ENCODE data around the gene PSPH.
"Not testable (repeated sequence)": the region's sequence is repeated elsewhere in the genome, so short reads cannot be mapped to it uniquely, and the experiment has no call there.

Gene PSPH

GRCh38 chr7:56066376-56066775, 15.1 kb upstream of the PSPH start:
- not testable (repeated sequence) for H2AFZ ChIP-seq (ENCODE audit: insufficient read depth, low read length, poor library complexity); H2BK12ac ChIP-seq (ENCODE audit: low read length); H3K4ac ChIP-seq (ENCODE audit: low read depth, low read length); H4K91ac ChIP-seq (ENCODE audit: low read depth, low read length); H3K18ac ChIP-seq (ENCODE audit: low read length); H3K27ac ChIP-seq (ENCODE audit: low read depth, low read length); H3K27me3 ChIP-seq (ENCODE audit: insufficient read depth, low read length); H3K79me2 ChIP-seq (ENCODE audit: control insufficient read depth, insufficient read depth, low read length, poor library complexity); H3K9me3 ChIP-seq (ENCODE audit: insufficient read depth, low read depth, low read length); H3K23ac ChIP-seq (ENCODE audit: low read length); H2AK5ac ChIP-seq (ENCODE audit: low read length); H3K4me1 ChIP-seq (ENCODE audit: control insufficient read depth in 1 of 2, insufficient read depth in 2 of 2, low read length in 2 of 2); H4K8ac ChIP-seq (ENCODE audit: low read depth, low read length); H2BK5ac ChIP-seq (ENCODE audit: low read depth, low read length, poor library complexity); H3K4me2 ChIP-seq (ENCODE audit: low read length); H2BK120ac ChIP-seq (ENCODE audit: insufficient read depth, low read length, poor library complexity); H3K4me3 ChIP-seq (ENCODE audit: low read depth, low read length); H3K9ac ChIP-seq (ENCODE audit: low read length); DNase-seq; H4K12ac ChIP-seq (ENCODE audit: low read depth, low read length); H3K14ac ChIP-seq (ENCODE audit: low read length); H3K79me1 ChIP-seq (ENCODE audit: low read length)
- no CpG with 5 or more reads among the region's 13 CpGs for WGBS (ENCODE audit: extremely low coverage, insufficient coverage, insufficient read length)
- peaks cover 6 to 20% of the 10 kb centered on the region in 2 experiments for H3K36me3 ChIP-seq (ENCODE audit: control insufficient read depth in 1 of 2, insufficient read depth in 2 of 2, low read length in 2 of 2)

- H3K4me1 ChIP-seq (ENCODE audit: control insufficient read depth in 1 of 2, insufficient read depth in 2 of 2, low read length in 2 of 2) = peaks cover 0 to 2% of the 10 kb centered on the region in 2 experiments
- peak within 1 kb of the TSS; percentile 74 for H3K14ac ChIP-seq (ENCODE audit: low read length)
- H3K36me3 ChIP-seq (ENCODE audit: control insufficient read depth in 1 of 2, insufficient read depth in 2 of 2, low read length in 2 of 2) = peaks cover 8 to 22% of the 10 kb centered on the region in 2 experiments
- no peak within 1 kb of the TSS for H2BK120ac ChIP-seq (ENCODE audit: insufficient read depth, low read length, poor library complexity)
- H4K91ac ChIP-seq (ENCODE audit: low read depth, low read length) = peak within 1 kb of the TSS; percentile 31
- H3K18ac ChIP-seq (ENCODE audit: low read length) = peak within 1 kb of the TSS; percentile 21
- H2AK5ac ChIP-seq (ENCODE audit: low read length) = no peak within 1 kb of the TSS
- peak; percentile 95 to 97 for DNase-seq
- peak within 1 kb of the TSS; percentile 80 for H3K27ac ChIP-seq (ENCODE audit: low read depth, low read length)
- no peaks in the 10 kb centered on the region for H3K27me3 ChIP-seq (ENCODE audit: insufficient read depth, low read length)
- H3K23ac ChIP-seq (ENCODE audit: low read length) = no peak within 1 kb of the TSS
- H3K4me2 ChIP-seq (ENCODE audit: low read length) = peak within 1 kb of the TSS; percentile 90
- H2BK12ac ChIP-seq (ENCODE audit: low read length) = no peak within 1 kb of the TSS
- H3K9me3 ChIP-seq (ENCODE audit: insufficient read depth, low read depth, low read length) = no peaks in the 10 kb centered on the region
- no peak within 1 kb of the TSS for H3K4ac ChIP-seq (ENCODE audit: low read depth, low read length)
- no peak within 1 kb of the TSS for H2BK5ac ChIP-seq (ENCODE audit: low read depth, low read length, poor library complexity)
- H2AFZ ChIP-seq (ENCODE audit: insufficient read depth, low read length, poor library complexity) = peak within 1 kb of the TSS; percentile 9
- H3K79me1 ChIP-seq (ENCODE audit: low read length) = peaks cover 4% of the 10 kb centered on the region
- no peaks in the 10 kb centered on the region for H3K79me2 ChIP-seq (ENCODE audit: control insufficient read depth, insufficient read depth, low read length, poor library complexity)
- no CpG with 5 or more reads among the region's 49 CpGs for WGBS (ENCODE audit: extremely low coverage, insufficient coverage, insufficient read length)
- peak within 1 kb of the TSS; percentile 83 for H3K4me3 ChIP-seq (ENCODE audit: low read depth, low read length)
- H4K8ac ChIP-seq (ENCODE audit: low read depth, low read length) = peak within 1 kb of the TSS; percentile 64
- peak within 1 kb of the TSS; percentile 57 for H4K12ac ChIP-seq (ENCODE audit: low read depth, low read length)
- peak within 1 kb of the TSS; percentile 76 for H3K9ac ChIP-seq (ENCODE audit: low read length)
These were observed 12.8 kb upstream of the PSPH start, which contains the start of gene SUMF2 for GRCh38 chr7:56063882-56064625. SUMF2 (plus strand) TSS chr7:56064286; CDS start chr7:56064312, 26 bp downstream.

- H3K23ac ChIP-seq (ENCODE audit: low read length) = no peak overlapping the region
- H3K9ac ChIP-seq (ENCODE audit: low read length) = peak overlapping the region; percentile 68
- peaks cover 0 to 2% of the 10 kb centered on the region in 2 experiments for H3K4me1 ChIP-seq (ENCODE audit: control insufficient read depth in 1 of 2, insufficient read depth in 2 of 2, low read length in 2 of 2)
- H3K79me2 ChIP-seq (ENCODE audit: control insufficient read depth, insufficient read depth, low read length, poor library complexity) = no peaks in the 10 kb centered on the region
- no peak for DNase-seq
- no peaks in the 10 kb centered on the region for H3K9me3 ChIP-seq (ENCODE audit: insufficient read depth, low read depth, low read length)
- H2AK5ac ChIP-seq (ENCODE audit: low read length) = no peak overlapping the region
- no peak overlapping the region for H3K27ac ChIP-seq (ENCODE audit: low read depth, low read length)
- H2AFZ ChIP-seq (ENCODE audit: insufficient read depth, low read length, poor library complexity) = no peak overlapping the region
- H2BK12ac ChIP-seq (ENCODE audit: low read length) = no peak overlapping the region
- peak overlapping the region; percentile 61 for H3K4me2 ChIP-seq (ENCODE audit: low read length)
- no peak overlapping the region for H3K18ac ChIP-seq (ENCODE audit: low read length)
- H2BK5ac ChIP-seq (ENCODE audit: low read depth, low read length, poor library complexity) = no peak overlapping the region
- H3K14ac ChIP-seq (ENCODE audit: low read length) = no peak overlapping the region
- peaks cover 4% of the 10 kb centered on the region for H3K79me1 ChIP-seq (ENCODE audit: low read length)
- H2BK120ac ChIP-seq (ENCODE audit: insufficient read depth, low read length, poor library complexity) = no peak overlapping the region
- H3K27me3 ChIP-seq (ENCODE audit: insufficient read depth, low read length) = no peaks in the 10 kb centered on the region
- WGBS (ENCODE audit: extremely low coverage, insufficient coverage, insufficient read length) = no CpG with 5 or more reads among the region's 7 CpGs
- peaks cover 10 to 21% of the 10 kb centered on the region in 2 experiments for H3K36me3 ChIP-seq (ENCODE audit: control insufficient read depth in 1 of 2, insufficient read depth in 2 of 2, low read length in 2 of 2)
- H3K4me3 ChIP-seq (ENCODE audit: low read depth, low read length) = no peak overlapping the region
- H4K91ac ChIP-seq (ENCODE audit: low read depth, low read length) = no peak overlapping the region
- no peak overlapping the region for H3K4ac ChIP-seq (ENCODE audit: low read depth, low read length)
- no peak overlapping the region for H4K8ac ChIP-seq (ENCODE audit: low read depth, low read length)
- H4K12ac ChIP-seq (ENCODE audit: low read depth, low read length) = no peak overlapping the region
These were observed 12.2 kb upstream of the PSPH start for GRCh38 chr7:56063500-56063881.

- Histone ChIP-seq H3K9me3 (ENCODE audit: insufficient read depth, low read depth, low read length) (no peaks in the 10 kb centered on the region), H3K4me1 (ENCODE audit: control insufficient read depth in 1 of 2, insufficient read depth in 2 of 2, low read length in 2 of 2) (peaks cover 0 to 2% of the 10 kb centered on the region in 2 experiments), H3K23ac (ENCODE audit: low read length) (no peak overlapping the region), H2AFZ (ENCODE audit: insufficient read depth, low read length, poor library complexity) (no peak overlapping the region), H3K4me2 (ENCODE audit: low read length) (no peak overlapping the region), H2BK5ac (ENCODE audit: low read depth, low read length, poor library complexity) (no peak overlapping the region), H3K9ac (ENCODE audit: low read length) (no peak overlapping the region), H4K91ac (ENCODE audit: low read depth, low read length) (no peak overlapping the region), H3K14ac (ENCODE audit: low read length) (no peak overlapping the region), H3K79me2 (ENCODE audit: control insufficient read depth, insufficient read depth, low read length, poor library complexity) (no peaks in the 10 kb centered on the region), H3K18ac (ENCODE audit: low read length) (no peak overlapping the region), H3K27ac (ENCODE audit: low read depth, low read length) (no peak overlapping the region), H2AK5ac (ENCODE audit: low read length) (no peak overlapping the region), H2BK12ac (ENCODE audit: low read length) (no peak overlapping the region), H3K36me3 (ENCODE audit: control insufficient read depth in 1 of 2, insufficient read depth in 2 of 2, low read length in 2 of 2) (peaks cover 14 to 28% of the 10 kb centered on the region in 2 experiments), H3K79me1 (ENCODE audit: low read length) (peaks cover 4% of the 10 kb centered on the region), H3K4me3 (ENCODE audit: low read depth, low read length) (no peak overlapping the region), H4K12ac (ENCODE audit: low read depth, low read length) (no peak overlapping the region), H4K8ac (ENCODE audit: low read depth, low read length) (no peak overlapping the region), H3K27me3 (ENCODE audit: insufficient read depth, low read length) (no peaks in the 10 kb centered on the region), H2BK120ac (ENCODE audit: insufficient read depth, low read length, poor library complexity) (no peak overlapping the region), H3K4ac (ENCODE audit: low read depth, low read length) (no peak overlapping the region)
- WGBS (ENCODE audit: extremely low coverage, insufficient coverage, insufficient read length) = no CpG with 5 or more reads among the region's 2 CpGs
- peak in 1 of 2 donors; percentile 10 for DNase-seq
These were observed 11.1 kb upstream of the PSPH start for GRCh38 chr7:56062382-56062781.
